Hematopoietic multipotent progenitor cell treated with erythropoietin and hydrocortisone succinate and interleukin-3 and kit ligand, for 6 days (in vitro differentiated cells): ENCODE data around the gene PADI1.

ENCODE experiments used
- DNase-seq: peaks from one replicate; pipeline ENCODE4 v3.0.0-alpha.2; 2015

The PADI1 gene

GRCh38 chr1:17274186-17275170 is 69.5 kb downstream of the PADI1 start:
- peak; percentile 78 for DNase-seq

GRCh38 chr1:17276568-17276967 is 71.6 kb downstream of the PADI1 start:
- peak; percentile 68 for DNase-seq

GRCh38 chr1:17277511-17278159 is 72.7 kb downstream of the PADI1 start:
- DNase-seq, result no peak

GRCh38 chr1:17278996-17279830 is 74.3 kb downstream of the PADI1 start:
- no peak for DNase-seq

- DNase-seq, result no peak
Observed at GRCh38 chr1:17280436-17280835, 75.5 kb downstream of the PADI1 start.

GRCh38 chr1:17280894-17281293 is 76.0 kb downstream of the PADI1 start:
- no peak for DNase-seq

- peak; percentile 83 for DNase-seq
Observed at GRCh38 chr1:17281775-17282181, 76.8 kb downstream of the PADI1 start.

GRCh38 chr1:17282836-17283235 is 77.9 kb downstream of the PADI1 start:
- no peak for DNase-seq

- no peak for DNase-seq
Observed at GRCh38 chr1:17286646-17287045, 81.7 kb downstream of the PADI1 start.

GRCh38 chr1:17287130-17287776 is 82.3 kb downstream of the PADI1 start:
- DNase-seq, result no peak

GRCh38 chr1:17289721-17290120 is 84.8 kb downstream of the PADI1 start:
- no peak for DNase-seq

GRCh38 chr1:17290553-17290952 is 85.6 kb downstream of the PADI1 start:
- no peak for DNase-seq

- DNase-seq, result peak; percentile 51
Observed at GRCh38 chr1:17292299-17293160, 87.6 kb downstream of the PADI1 start.

GRCh38 chr1:17293681-17294425 is 88.9 kb downstream of the PADI1 start:
- DNase-seq, result no peak

- DNase-seq, result no peak
Observed at GRCh38 chr1:17295292-17295691, 90.4 kb downstream of the PADI1 start.
